Body of pancreas (tissue), 4 donors: Measurements from ENCODE around the gene PIEZO2. TPM values are rescaled to one million over a fixed set of nuclear protein-coding genes. Genes with fewer than 3 reads are reported as not detected.

Experiments
- ATAC-seq: fragments of 150-250 bp; one replicate; pipeline ENCODE4 v1.9.1; 2016
- DNase-seq, 4 donors: peaks; one replicate each; pipeline ENCODE4 v3.0.0-alpha.2; 2019
- H3K27ac ChIP-seq, 4 donors: fragments of 200-600 bp; sonication (generic); 1 replicate in 3 of 4; 2 replicates in 1 of 4; pipeline versions ENCODE4 v1.5.1 to v1.6.1; 2016 to 2019; ENCODE audit warnings: mild to moderate bottlenecking in 1 of 4, mixed read lengths in 1 of 4, moderate library complexity in 1 of 4
- H3K27me3 ChIP-seq, 2 donors: fragments of 200-600 bp; sonication (generic); one replicate each; pipeline ENCODE4 v1.6.0; 2016; ENCODE audit warnings: mild to moderate bottlenecking in 1 of 2
- H3K36me3 ChIP-seq, 2 donors: fragments of 200-600 bp; sonication (generic); replicated peaks in 1 of 2; 2 replicates each; pipeline ENCODE4 v1.5.1; 2016; ENCODE audit warnings: low read depth in 2 of 2; ENCODE audit not compliant: insufficient read depth in 1 of 2
- H3K4me1 ChIP-seq: fragments of 200-600 bp; sonication (generic); one replicate; pipeline ENCODE4 v1.6.0; 2016
- H3K4me3 ChIP-seq, 2 donors: fragments of 200-600 bp; sonication (generic); 1 replicate in 1 of 2; 2 replicates in 1 of 2; pipeline ENCODE4 v1.5.1; 2016 to 2019
- H3K9me3 ChIP-seq, 3 donors: fragments of 200-600 bp; sonication (generic); 1 replicate in 2 of 3; 2 replicates in 1 of 3; pipeline ENCODE4 v1.5.1; 2016
- CTCF ChIP-seq, 7 experiments: fragments of 450-650 bp in 4 of 7; fragments of 200-600 bp in 3 of 7; sonication (generic) in 3 of 7; IDR thresholded peaks; one replicate each; pipeline ENCODE4 v1.5.1; 2016 to 2019; ENCODE audit warnings: antibody characterized with exemption in 7 of 7
- POLR2A ChIP-seq, 3 donors: fragments of 450-650 bp; IDR thresholded peaks; one replicate each; pipeline ENCODE4 v1.6.1; 2016; ENCODE audit warnings: antibody characterized with exemption in 3 of 3, mild to moderate bottlenecking in 2 of 3
- WGBS, 2 donors: methylation state at CpG; one replicate each; pipeline ENCODE4 v1.1.5; 2017; 5-methylcytosine and 5-hydroxymethylcytosine counted together
- intact Hi-C: fragments of 100-400 bp; cut with DNase I; formaldehyde crosslinking; loops from one replicate; pipeline ENCODE4 v1.15.1; 2023
- total RNA-seq, 2 donors: library from RNA; depleted of rRNA; stranded (reverse); fragments of >200 nt; gene quantifications; one replicate each; pipeline ENCODE4 v1.1.0, GENCODE V29; 2016

Gene PIEZO2
- total RNA-seq, 2 donors from 2014 or later, result 0.33 to 40.7 TPM

- ATAC-seq, result no peak
- TF ChIP-seq CTCF (IDR thresholded peaks at IDR 0.05), result no peak
- no peak for TF ChIP-seq POLR2A (IDR thresholded peaks at IDR 0.05)
- intact Hi-C loops, result no loop called here
- Histone ChIP-seq H3K27me3 (no peaks in the 10 kb centered on the region), H3K36me3 (no peaks in the 10 kb centered on the region), H3K4me3 (no peak overlapping the region), H3K4me1 (no peaks in the 10 kb centered on the region), H3K27ac (no peak overlapping the region), H3K9me3 (no peaks in the 10 kb centered on the region)
- 69 to 70% methylated on average over 3 to 6 of the region's 6 CpGs for WGBS, 2 donors
- no peak for DNase-seq
Measured at GRCh38 chr18:11095674-11096293, 53.6 kb downstream of the PIEZO2 start.

GRCh38 chr18:11095211-11095610 is 54.2 kb downstream of the PIEZO2 start:
- TF ChIP-seq CTCF (IDR thresholded peaks at IDR 0.05) (no peak), POLR2A (IDR thresholded peaks at IDR 0.05) (no peak)

GRCh38 chr18:11091746-11092145 is 57.6 kb downstream of the PIEZO2 start:
- Histone ChIP-seq H3K36me3 (no peaks in the 10 kb centered on the region), H3K4me3 (no peak overlapping the region), H3K27ac (no peak overlapping the region), H3K4me1 (no peaks in the 10 kb centered on the region), H3K27me3 (no peaks in the 10 kb centered on the region), H3K9me3 (no peaks in the 10 kb centered on the region)
- DNase-seq, result no peak
- no peak for ATAC-seq
- 55 to 74% methylated on average over 6 of the region's 6 CpGs for WGBS, 2 donors
- intact Hi-C loops, result no loop called here
- TF ChIP-seq CTCF (IDR thresholded peaks at IDR 0.05), result no peak
- TF ChIP-seq POLR2A (IDR thresholded peaks at IDR 0.05), result no peak

More at GRCh38 chr18:11095211-11095610, 54.2 kb downstream of the PIEZO2 start:
- Histone ChIP-seq H3K9me3 (no peaks in the 10 kb centered on the region), H3K36me3 (no peaks in the 10 kb centered on the region), H3K4me1 (no peaks in the 10 kb centered on the region), H3K4me3 (no peak overlapping the region), H3K27me3 (no peaks in the 10 kb centered on the region), H3K27ac (no peak overlapping the region)
- DNase-seq (no peak), ATAC-seq (no peak)
- WGBS, 2 donors, result 68 to 80% methylated on average over 5 of the region's 5 CpGs
- intact Hi-C loops, result no loop called here

- Histone ChIP-seq H3K4me3 (no peak overlapping the region), H3K4me1 (no peaks in the 10 kb centered on the region), H3K36me3 (no peaks in the 10 kb centered on the region), H3K27me3 (no peaks in the 10 kb centered on the region), H3K9me3 (no peaks in the 10 kb centered on the region), H3K27ac (no peak overlapping the region)
- ATAC-seq, result no peak
- TF ChIP-seq CTCF (IDR thresholded peaks at IDR 0.05), result no peak
- no peak for TF ChIP-seq POLR2A (IDR thresholded peaks at IDR 0.05)
- DNase-seq, result no peak
- intact Hi-C loops, result no loop called here
- 33 to 40% methylated on average over 9 of the region's 9 CpGs for WGBS, 2 donors
Measured at GRCh38 chr18:11089931-11090715, 59.2 kb downstream of the PIEZO2 start.
